ENCODE results near the gene PDLIM4.
A peak's percentile ranks its signal among the peaks of the same experiment; 100 is the strongest.

The PDLIM4 gene

DNA sequence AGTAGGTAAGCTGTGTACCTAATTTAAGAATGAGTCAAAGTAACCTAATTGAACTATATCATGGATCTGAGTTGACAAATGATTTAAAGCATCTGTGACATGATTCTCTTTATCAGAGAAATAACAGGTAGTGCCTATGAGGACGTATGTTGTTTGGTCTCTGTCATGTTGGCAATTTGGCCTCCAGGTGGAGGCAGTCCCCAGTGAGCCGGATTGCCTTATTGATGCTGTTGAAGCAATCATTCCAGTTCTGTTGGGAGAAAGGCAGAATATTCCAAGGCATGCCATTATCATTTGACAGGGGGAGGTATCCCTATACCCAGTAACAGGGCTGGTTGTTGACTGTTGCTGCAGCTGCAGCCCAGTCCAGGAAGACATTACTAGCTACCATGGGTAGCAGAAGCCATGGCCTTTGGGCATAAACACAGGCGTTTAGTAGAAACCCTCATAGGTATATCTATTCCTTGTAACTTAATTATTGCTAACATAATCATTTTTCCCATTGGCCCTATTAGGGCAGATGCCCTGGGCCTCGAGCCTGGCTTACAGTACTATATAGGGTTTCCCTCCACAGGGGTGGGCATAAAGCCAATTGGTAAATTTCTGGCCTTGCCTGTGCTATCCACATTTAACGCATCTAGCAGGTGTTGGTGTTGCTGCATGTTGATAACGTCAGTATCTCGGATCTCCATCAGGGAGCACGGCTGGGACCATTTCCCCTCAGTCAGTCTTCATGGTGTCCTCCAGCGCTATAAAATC is 24.5 kb downstream of the PDLIM4 start:
- no peak overlapping the region for H3K4me3 ChIP-seq (ENCODE audit: low read length)

DNA sequence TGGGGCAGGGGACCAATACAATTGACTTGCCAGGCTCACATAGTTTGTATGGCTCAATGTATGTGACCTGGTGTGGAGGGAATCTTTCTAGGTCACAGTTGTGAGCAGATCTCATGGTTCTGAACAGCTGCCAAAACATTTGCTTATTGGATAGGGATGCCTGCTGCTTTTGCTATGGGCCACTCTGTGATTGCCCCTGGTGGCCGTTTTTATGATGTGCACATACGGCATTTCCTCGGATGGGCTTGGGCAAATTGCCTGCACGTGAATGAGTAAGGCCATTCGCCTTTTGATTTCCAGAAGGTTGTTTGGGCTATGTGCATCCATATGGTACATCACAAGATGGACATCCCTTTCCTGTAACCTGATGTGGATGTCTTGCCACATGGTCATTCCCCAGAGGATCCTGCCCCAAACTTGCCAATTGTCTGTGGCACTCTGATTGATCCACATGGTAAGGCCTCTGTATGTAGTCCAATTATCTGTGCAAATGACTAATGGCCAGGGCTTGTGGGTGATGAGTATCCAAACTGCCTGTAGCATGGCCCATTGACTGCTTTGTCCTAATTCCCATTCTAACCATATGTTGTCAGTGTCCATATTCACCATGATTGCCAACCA is 26.0 kb downstream of the PDLIM4 start:
- no peaks in the 10 kb centered on the region for H3K36me3 ChIP-seq (ENCODE audit: insufficient read depth, low read length)
- no peak overlapping the region for H3K4me3 ChIP-seq (ENCODE audit: low read length)
- no peak overlapping the region for H3K4me2 ChIP-seq (ENCODE audit: low read length)
- no peaks in the 10 kb centered on the region for H3K9me3 ChIP-seq (replicated peaks; ENCODE audit: low read length)
- peaks cover 5% of the 10 kb centered on the region for H3K27me3 ChIP-seq (ENCODE audit: control insufficient read depth, insufficient read depth, low read length)
- H3K9ac ChIP-seq (ENCODE audit: low read depth, low read length), result no peak overlapping the region
- H3K4me1 ChIP-seq (ENCODE audit: control insufficient read depth, insufficient read depth, low read length), result peaks cover 10% of the 10 kb centered on the region

More for the DNA sequence above, 24.5 kb downstream of the PDLIM4 start:
- Histone ChIP-seq H3K36me3 (ENCODE audit: insufficient read depth, low read length) (no peaks in the 10 kb centered on the region), H3K4me1 (ENCODE audit: control insufficient read depth, insufficient read depth, low read length) (peaks cover 10% of the 10 kb centered on the region), H3K27me3 (ENCODE audit: control insufficient read depth, insufficient read depth, low read length) (peaks cover 5% of the 10 kb centered on the region), H3K4me2 (ENCODE audit: low read length) (no peak overlapping the region), H3K9me3 (replicated peaks; ENCODE audit: low read length) (no peaks in the 10 kb centered on the region), H3K9ac (ENCODE audit: low read depth, low read length) (no peak overlapping the region)

DNA sequence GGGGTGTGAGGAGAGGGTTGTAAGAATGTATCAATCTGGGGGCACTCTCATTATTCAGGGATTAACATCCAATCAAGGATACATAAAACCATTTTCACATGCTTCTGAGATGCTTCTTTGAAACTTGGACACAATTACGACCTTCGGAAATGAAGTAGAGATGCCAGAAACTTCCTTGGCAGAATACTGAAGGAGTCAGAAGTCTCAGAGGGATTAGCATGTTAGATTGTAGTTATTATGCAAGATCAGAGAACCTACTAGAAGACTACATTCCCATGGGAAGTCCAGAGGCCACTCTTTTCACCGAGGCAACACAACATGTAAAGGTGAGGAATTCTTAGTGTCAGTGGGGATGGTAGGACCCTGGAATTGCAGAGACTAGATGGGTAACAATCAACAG is 31.6 kb downstream of the PDLIM4 start:
- Histone ChIP-seq H3K9ac (ENCODE audit: low read depth, low read length) (no peak overlapping the region), H3K4me1 (ENCODE audit: control insufficient read depth, insufficient read depth, low read length) (peaks cover 10% of the 10 kb centered on the region), H3K4me2 (ENCODE audit: low read length) (no peak overlapping the region), H3K9me3 (replicated peaks; ENCODE audit: low read length) (no peaks in the 10 kb centered on the region), H3K27me3 (ENCODE audit: control insufficient read depth, insufficient read depth, low read length) (no peaks in the 10 kb centered on the region), H3K36me3 (ENCODE audit: insufficient read depth, low read length) (no peaks in the 10 kb centered on the region), H3K4me3 (ENCODE audit: low read length) (no peak overlapping the region)

DNA sequence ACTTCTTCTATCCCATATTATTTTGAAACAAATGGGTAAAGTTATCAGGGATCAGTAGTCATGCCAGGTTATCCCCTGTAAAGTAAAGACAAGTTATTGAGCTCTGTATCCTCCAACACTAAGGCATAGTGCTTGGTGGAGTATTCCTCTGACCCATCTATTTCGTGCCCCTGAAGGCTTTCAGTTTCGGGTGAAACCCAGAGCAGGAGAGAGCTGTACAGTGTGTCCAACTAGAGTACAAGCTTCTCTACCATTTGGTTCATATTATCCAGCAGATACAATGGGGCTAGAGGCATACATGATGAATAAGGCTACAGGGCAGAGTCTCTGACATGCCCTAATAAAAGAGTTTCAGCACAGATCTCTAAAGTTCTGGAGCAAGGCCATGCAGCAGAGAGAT is 33.5 kb downstream of the PDLIM4 start:
- Histone ChIP-seq H3K4me3 (ENCODE audit: low read length) (no peak overlapping the region), H3K4me2 (ENCODE audit: low read length) (no peak overlapping the region), H3K36me3 (ENCODE audit: insufficient read depth, low read length) (no peaks in the 10 kb centered on the region), H3K9ac (ENCODE audit: low read depth, low read length) (no peak overlapping the region), H3K27me3 (ENCODE audit: control insufficient read depth, insufficient read depth, low read length) (no peaks in the 10 kb centered on the region), H3K4me1 (ENCODE audit: control insufficient read depth, insufficient read depth, low read length) (peaks cover 18% of the 10 kb centered on the region), H3K9me3 (replicated peaks; ENCODE audit: low read length) (no peaks in the 10 kb centered on the region)

DNA sequence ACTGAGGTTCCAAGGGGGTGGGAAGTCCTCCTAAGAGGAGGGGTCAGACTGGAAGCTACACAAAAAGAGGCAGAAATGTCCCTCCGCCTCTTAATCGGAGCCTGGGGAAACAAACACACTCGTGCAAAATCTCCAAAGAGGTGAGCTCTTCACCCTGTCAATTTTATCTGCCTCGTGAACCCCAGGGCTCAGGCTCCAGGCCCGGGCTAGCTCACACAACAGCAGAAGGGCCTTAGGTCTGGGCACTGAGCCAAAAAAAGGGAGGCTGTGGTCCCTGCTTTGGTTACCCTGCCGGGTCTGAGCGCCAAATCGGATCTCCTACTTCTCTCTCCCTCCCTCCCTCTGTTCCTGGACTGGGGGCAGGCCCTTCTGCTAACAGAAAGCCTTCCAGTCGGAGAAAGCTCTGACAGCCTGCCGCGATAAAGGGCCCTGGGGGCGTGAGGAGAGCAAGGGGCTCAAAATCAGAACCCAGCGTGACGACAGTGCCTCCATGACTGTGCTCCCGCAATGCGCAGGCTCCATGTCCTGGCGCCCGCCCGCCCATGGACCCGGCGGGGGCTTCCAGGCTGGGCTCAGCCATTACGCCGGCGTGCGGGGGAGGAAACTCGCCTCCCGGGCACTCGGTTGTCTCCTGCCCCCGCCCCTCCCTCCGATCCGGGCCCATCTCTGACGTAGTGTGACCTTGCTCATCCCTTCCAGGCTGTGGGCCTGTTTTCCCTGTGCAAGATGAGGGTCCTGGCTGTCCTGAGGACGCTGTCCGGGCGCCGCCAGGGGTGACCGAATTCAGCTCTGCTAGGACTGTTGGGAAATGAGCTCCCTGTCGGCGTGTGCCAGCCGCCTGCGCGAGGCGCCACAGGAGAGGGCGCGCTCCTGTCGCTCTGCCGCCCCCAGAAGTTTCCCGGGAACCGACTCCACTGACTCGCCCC is 35.8 kb downstream of the PDLIM4 start:
- peaks cover 26% of the 10 kb centered on the region for H3K4me1 ChIP-seq (ENCODE audit: control insufficient read depth, insufficient read depth, low read length)
- H3K9me3 ChIP-seq (replicated peaks; ENCODE audit: low read length), result no peaks in the 10 kb centered on the region
- H3K9ac ChIP-seq (ENCODE audit: low read depth, low read length), result peak overlapping the region; percentile 92
- peak overlapping the region; percentile 100 for H3K4me2 ChIP-seq (ENCODE audit: low read length)
- H3K36me3 ChIP-seq (ENCODE audit: insufficient read depth, low read length), result no peaks in the 10 kb centered on the region
- peak overlapping the region; percentile 97 for H3K4me3 ChIP-seq (ENCODE audit: low read length)
- no peaks in the 10 kb centered on the region for H3K27me3 ChIP-seq (ENCODE audit: control insufficient read depth, insufficient read depth, low read length)

DNA sequence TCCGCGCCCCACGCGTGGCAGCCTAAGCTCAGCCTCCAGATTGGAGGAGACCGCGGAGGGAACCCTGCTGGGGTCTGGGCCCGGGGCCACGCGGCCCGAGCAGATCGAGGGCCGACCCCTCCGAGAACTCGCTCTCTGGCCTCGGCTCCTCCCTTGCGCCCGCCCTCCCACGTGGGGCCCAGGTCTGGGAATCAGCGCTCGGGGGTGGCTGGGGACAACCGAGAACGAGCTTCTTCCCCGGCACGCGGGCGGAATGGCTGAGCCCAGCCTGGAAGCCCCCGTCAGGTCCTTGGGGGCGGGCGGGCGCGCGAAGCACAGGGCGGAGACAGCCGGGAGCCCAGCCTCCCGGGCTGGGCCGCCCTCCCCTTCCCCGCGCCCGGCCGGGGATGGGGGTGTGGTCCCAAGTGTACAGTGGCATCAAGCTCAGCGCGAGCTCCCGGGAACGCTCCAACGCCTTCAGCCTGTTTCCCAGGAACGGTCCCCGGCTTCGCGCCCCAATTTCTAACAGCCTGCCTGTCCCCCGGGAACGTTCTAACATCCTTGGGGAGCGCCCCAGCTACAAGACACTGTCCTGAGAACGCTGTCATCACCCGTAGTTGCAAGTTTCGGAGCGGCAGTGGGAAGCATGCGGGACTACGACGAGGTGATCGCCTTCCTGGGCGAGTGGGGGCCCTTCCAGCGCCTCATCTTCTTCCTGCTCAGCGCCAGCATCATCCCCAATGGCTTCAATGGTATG is 36.7 kb downstream of the PDLIM4 start, which contains the start of gene SLC22A4:
Gene SLC22A4, plus strand, starts transcription at position 403 of the 736 bp plus-strand sequence. Its CDS starts 223 bp downstream, at position 626.
- Histone ChIP-seq H3K4me3 (ENCODE audit: low read length) (peak within 1 kb of the TSS; percentile 97), H3K27me3 (ENCODE audit: control insufficient read depth, insufficient read depth, low read length) (no peaks in the 10 kb centered on the region), H3K4me1 (ENCODE audit: control insufficient read depth, insufficient read depth, low read length) (peaks cover 26% of the 10 kb centered on the region), H3K36me3 (ENCODE audit: insufficient read depth, low read length) (no peaks in the 10 kb centered on the region), H3K9me3 (replicated peaks; ENCODE audit: low read length) (no peaks in the 10 kb centered on the region), H3K4me2 (ENCODE audit: low read length) (peak within 1 kb of the TSS; percentile 100), H3K9ac (ENCODE audit: low read depth, low read length) (peak within 1 kb of the TSS; percentile 92)

DNA sequence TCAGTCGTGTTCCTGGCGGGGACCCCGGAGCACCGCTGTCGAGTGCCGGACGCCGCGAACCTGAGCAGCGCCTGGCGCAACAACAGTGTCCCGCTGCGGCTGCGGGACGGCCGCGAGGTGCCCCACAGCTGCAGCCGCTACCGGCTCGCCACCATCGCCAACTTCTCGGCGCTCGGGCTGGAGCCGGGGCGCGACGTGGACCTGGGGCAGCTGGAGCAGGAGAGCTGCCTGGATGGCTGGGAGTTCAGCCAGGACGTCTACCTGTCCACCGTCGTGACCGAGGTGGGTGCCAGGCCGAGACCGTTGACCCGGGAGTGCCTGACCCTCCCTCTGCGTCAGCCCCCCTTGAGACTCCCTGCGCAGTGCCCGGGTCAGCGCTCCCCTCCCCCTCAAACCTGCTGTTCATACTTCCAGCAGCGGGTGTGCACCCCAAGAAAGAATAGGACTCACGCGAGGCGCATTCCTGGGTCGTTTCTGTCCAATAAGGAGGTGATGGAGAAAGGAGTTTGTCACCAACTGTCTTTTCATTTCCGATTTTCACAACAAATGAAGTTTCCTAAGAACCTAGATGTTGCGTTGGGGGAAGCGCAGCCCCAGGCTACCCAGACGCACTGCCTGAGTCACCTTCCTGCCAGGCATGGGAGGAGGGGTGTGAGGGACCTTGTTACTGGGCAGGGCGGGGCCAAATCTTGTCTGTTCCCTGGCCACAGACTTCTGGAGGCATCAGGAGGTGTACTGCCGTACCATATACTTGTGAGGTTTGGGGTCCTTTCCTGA is 37.4 kb downstream of the PDLIM4 start:
- peak overlapping the region; percentile 100 for H3K4me2 ChIP-seq (ENCODE audit: low read length)
- H3K4me1 ChIP-seq (ENCODE audit: control insufficient read depth, insufficient read depth, low read length), result peaks cover 26% of the 10 kb centered on the region
- no peaks in the 10 kb centered on the region for H3K36me3 ChIP-seq (ENCODE audit: insufficient read depth, low read length)
- no peaks in the 10 kb centered on the region for H3K27me3 ChIP-seq (ENCODE audit: control insufficient read depth, insufficient read depth, low read length)
- H3K4me3 ChIP-seq (ENCODE audit: low read length), result peak overlapping the region; percentile 97
- no peaks in the 10 kb centered on the region for H3K9me3 ChIP-seq (replicated peaks; ENCODE audit: low read length)
- peak overlapping the region; percentile 92 for H3K9ac ChIP-seq (ENCODE audit: low read depth, low read length)

DNA sequence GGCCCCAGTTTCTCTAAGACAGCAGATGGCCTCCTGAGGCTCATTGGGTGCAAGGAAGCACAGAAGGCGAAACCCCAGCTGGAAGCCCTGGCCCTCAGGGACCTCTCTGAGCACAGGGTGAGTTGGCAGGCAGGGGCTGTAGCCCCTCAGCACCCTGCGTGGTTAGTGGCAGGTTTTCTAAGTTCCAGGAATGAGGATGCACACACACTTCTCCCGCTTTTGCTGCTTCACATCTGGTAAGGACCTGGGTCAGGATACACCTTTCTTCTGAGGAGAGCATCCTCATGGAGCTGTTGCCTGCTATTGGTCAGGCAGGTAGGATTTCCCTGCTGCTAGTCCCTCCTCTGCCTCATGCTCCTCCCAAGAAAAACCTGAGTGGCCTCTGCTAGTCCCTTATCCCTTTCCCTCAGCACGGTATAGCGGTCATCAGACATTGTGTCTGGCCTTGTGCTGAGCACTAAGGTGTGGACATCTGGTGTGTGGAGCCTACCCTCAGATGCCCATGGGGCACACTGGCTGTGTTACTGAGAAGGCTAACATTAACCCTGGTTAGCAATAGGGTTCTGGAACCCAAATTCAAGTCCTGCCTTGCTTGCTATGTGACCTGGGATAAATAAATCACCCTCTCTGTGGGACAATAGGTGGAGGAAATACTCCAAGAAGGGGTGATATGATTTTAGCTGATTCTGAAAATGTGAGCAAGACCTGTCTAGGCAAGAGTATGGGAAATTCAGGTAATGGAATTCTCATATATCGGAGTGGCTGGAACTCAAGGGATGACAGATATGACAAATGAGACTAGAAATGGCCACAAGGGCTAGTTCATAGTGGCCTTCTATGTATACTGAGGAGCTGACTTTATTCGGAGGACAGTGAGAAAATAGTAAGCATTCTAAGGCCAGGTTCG is 38.3 kb downstream of the PDLIM4 start:
- H3K9me3 ChIP-seq (replicated peaks; ENCODE audit: low read length), result no peaks in the 10 kb centered on the region
- H3K4me3 ChIP-seq (ENCODE audit: low read length), result peak overlapping the region; percentile 97
- H3K9ac ChIP-seq (ENCODE audit: low read depth, low read length), result peak overlapping the region; percentile 92
- peak overlapping the region; percentile 100 for H3K4me2 ChIP-seq (ENCODE audit: low read length)
- peaks cover 26% of the 10 kb centered on the region for H3K4me1 ChIP-seq (ENCODE audit: control insufficient read depth, insufficient read depth, low read length)
- no peaks in the 10 kb centered on the region for H3K36me3 ChIP-seq (ENCODE audit: insufficient read depth, low read length)
- no peaks in the 10 kb centered on the region for H3K27me3 ChIP-seq (ENCODE audit: control insufficient read depth, insufficient read depth, low read length)

DNA sequence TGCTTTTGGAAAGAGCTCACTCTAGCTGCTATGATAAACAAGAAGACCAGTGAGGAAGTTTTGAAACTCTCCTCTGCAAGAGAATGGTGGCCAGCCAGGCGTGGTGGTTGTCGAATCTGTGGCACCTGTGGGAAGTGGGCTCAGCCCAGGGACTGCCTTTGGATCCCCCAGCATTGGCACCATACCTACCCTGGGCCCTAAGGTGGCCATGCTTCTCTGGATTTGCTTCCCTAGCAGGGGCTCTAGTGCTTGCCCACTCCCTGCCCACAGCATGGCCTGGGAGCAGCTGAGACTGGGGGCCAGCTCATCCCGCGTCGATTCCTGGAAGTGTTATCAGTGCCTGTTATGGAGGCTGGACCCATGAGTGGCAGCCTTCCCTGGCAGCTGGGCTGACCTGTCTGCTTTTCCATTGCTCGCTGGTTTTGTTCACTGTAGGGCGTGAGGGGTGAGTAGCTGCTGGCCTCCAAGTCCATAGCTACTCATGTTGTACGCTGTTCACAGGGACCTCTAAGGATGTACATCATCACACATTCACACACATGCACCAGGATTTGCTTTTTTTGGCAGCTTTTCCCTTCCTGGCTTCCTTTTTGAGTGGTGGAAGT is 39.0 kb downstream of the PDLIM4 start:
- no peaks in the 10 kb centered on the region for H3K27me3 ChIP-seq (ENCODE audit: control insufficient read depth, insufficient read depth, low read length)
- H3K36me3 ChIP-seq (ENCODE audit: insufficient read depth, low read length), result no peaks in the 10 kb centered on the region
- no peaks in the 10 kb centered on the region for H3K9me3 ChIP-seq (replicated peaks; ENCODE audit: low read length)
- H3K4me3 ChIP-seq (ENCODE audit: low read length), result peak overlapping the region; percentile 41
- no peak overlapping the region for H3K9ac ChIP-seq (ENCODE audit: low read depth, low read length)
- H3K4me1 ChIP-seq (ENCODE audit: control insufficient read depth, insufficient read depth, low read length), result peaks cover 26% of the 10 kb centered on the region
- H3K4me2 ChIP-seq (ENCODE audit: low read length), result peak overlapping the region; percentile 100
